ENCODE measurements around the gene ABR.
"Not testable (repeated sequence)": the region's sequence is repeated elsewhere in the genome, so short reads cannot be mapped to it uniquely, and the experiment has no call there.

Gene ABR

DNA sequence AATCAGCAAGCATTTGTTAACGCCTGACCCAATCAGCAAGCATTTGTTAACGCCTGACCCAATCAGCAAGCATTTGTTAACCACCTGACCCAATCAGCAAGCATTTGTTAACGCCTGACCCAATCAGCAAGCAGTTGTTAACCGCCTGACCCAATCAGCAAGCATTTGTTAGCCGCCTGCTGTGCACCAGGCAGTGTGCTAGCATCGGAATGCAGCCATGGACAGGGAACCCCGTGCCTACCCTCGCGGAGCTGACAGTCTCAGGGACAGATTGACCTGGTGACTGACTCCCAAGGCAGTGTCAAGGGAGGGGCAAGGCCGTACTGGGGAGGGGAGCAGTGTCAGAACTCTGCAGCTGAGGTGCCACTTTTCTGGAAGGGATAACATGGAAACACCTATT is 66.9 kb downstream of the ABR start:
- no peak for DNase-seq

DNA sequence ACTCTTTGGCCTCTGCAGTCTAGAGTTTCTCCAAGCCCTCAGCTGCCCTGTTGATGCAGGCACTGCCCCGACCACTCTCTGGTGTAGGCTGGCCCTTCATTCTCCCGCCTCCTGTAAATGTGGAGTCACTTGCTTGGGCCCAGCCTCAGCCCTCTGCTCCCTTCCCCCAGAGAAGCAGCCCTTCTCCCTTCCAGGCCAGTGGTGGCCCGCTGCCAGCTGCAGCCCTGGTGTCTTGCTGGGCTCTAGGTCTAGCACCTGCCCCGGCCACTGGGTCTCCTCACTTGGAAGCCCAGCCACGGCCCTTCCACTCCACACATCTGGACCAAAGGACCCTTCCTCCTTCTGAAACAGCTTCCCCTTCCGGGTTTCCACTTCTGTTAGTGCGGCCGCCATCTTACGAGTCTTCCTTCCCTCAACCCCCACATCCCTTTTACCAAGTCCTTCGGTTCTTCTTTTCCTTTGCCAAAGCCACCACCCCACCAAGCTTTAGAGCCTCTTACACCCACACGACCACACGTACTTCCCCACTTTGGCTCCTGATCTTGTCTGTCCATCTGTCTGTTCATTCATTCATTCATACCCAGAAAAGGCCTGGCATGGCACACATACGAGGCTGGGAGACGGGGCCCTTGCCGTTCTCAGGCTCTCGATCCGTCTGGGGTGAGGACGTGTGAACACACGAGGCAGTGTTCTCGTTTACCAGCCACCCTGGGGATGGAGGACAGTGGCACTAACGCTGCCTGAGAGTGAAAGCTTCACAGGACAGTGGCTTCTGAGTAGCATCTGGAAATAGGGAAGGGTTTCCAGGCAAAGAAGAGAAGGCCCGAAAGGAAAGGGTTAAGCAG is 68.0 kb downstream of the ABR start:
- no peak for DNase-seq

DNA sequence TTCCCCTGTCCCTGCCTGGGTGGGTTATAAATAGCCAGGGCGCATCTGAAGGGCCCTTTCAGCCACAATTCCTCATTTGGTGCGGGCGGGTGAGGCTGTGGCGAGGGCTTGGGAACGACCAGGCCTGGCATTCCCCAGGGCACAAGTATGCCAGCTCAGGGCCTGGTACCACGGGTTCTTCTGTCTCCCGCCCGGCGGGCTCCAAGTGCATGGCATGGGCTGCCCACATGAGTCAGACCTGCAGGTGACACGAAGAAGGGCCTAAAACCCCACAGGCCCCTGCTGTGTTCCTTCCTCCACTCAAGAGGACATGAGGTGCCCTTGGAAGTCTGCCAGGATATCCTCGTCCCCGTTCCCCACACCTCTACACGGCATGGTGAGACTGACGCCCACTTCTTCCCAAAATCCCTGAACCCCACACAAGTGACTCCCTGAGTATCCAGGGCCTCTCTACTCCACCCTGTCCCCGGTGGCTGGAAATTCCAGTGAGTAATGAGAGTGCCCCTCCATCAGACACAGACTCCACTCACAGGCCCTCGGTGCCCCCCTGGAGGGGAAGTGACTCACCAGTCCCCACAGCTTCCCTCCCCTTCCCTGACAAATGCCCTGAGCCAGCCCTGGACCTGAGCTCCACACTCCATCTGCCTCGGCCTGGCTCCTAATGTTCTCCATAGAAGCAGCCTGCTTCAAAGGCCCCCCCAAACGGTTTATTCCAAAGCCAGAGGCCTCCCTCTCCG is 68.8 kb downstream of the ABR start:
- DNase-seq, result no peak

DNA sequence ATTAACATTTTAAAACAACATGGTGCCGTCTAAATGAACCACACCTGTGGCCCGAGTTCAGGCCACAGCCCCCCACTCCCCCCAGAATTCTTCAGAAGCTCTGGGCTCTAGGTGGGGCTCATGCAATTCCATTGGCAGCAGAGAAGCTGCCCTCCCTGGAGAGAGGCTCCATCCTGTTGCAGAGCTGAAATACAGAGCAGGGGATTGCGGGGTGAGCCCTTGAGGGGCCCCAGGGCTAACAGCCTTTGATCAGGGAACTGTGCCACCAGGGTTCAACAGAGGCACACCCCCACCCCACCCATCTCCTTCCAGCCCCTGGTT is 69.3 kb downstream of the ABR start:
- DNase-seq, result no peak

DNA sequence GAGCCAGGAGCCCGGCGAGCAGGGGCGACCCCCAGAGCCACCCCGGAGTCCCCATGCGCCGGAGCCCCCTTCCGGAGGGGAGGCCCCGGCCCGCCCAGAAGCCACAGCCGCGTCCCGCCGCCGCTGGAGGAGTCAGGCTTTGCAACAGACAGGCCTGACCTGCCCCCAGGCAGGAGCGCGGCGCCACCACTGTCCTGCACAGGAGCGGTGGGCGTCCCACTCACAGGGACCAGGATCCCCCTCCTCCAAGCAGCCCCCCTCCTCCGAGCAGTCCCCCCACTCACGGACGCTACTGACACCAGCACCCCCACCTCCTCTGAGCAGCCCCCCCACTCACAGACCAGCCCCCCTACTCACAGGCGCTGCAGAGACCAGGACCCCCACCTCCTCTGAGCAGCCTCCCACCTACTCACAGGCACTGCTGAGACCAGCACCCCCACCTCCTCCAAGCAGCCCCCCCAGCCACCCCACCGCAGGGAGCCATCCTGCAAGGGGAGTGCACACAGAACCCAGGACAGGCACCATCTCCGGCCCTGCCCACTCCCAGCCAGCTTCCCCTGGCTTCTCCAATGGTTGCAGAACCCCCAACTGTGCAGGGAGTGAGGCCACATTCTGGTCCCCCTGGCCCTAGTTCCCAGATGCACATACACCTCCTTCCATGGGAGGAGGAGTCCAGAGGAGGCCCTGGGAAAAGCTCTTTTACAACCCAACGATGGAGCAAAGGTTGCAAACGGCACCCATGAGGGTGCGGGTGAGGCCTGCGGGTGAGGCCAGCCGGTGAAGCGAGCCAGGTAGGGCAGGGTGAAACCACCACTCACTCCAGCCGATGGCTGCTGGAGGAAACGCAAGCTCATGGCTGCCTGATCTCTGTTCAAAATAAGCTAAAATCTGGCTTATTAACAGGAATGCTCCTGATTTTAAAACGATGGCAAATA is 69.9 kb downstream of the ABR start:
- DNase-seq, result no peak

DNA sequence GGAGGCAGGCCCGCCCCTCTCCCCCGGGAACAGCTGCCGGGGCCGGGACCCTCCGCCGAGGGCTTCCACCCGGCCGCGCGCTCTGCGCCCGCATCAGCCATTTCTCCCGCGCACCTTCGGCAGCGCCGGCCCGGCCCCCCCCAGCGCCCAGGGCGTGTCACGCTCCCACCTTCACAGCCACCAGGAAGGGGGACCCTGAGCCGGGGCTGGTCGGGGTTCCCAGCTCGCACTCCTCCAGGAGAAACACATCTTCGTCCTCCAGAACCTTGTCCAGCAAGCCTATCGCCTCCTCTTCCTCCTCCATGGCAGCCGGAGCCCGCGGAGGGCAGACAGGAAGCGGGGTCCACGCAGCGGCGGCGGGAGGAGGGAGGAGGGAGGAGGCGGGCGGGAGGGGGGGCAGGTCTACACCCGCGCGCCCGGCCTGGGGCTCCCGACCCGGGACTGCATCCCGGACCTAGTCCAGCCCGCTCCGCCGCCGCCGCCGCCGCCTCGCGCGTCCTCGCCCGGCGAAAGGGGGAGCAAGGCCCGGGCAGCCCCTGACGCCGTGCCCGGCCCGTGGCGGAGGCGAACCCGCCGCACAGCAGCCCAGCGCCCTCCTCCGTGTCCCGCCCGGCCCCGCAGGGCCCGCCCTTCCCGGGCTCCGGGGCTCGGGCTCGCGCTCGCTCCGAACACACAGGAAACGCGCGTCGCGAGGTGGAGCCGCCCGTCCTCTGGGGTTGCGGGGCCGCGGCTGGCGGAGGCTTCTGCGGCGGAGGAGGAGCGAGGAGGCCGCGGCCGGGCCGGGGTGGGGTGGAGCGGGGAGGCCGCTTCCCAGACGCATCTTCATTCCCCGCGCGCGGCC is 70.8 kb downstream of the ABR start:
- DNase-seq, result peak; percentile 36

DNA sequence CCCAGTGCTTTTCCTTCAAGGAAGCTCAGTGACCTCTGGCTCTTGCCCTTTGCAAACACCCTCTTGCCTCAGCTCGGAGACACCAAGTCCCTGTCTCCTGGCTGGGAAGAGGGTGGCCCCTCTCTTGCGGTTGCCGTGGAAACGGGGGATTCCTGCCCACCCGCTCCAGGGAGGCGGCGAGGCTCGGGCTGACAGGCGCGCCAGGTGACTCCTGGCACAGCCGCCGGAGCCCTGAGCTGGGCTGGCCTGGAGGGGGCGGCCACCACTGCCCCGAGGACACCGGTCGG is 71.4 kb downstream of the ABR start:
- DNase-seq, result no peak

DNA sequence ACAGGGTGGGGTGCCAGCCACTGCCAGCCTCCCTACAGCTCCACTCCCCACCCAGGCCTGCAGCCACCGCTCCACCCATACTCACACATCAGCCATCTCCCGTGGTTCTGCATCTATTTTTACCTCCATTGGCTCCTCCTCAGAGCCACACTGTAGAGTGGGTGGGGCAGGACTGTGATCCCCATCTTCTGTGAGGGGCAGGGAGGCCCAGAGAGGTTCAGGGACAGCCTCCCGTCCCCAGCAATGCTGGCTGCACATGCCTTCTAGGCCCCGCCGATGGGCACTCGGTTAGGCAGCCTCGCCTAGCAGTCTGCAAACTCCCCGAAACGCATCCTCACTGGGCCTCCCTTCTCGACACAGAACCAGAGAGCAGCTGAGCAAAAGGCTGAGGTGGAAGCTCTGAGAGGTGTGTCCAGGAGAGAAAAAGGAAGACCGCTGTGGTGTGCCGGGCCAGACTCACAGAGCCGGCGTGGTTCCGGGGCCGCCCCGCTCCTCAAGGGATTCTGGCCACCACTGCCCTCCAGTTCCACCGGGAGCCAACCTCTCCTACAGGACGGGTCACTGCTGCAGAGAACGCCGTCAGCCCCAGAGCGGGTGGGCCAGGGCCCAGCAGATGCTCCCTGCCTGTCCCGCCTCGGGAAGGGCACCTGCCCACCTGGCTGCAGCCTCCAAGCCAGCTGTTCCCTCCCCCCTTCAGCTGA is 71.9 kb downstream of the ABR start:
- DNase-seq, result no peak

DNA sequence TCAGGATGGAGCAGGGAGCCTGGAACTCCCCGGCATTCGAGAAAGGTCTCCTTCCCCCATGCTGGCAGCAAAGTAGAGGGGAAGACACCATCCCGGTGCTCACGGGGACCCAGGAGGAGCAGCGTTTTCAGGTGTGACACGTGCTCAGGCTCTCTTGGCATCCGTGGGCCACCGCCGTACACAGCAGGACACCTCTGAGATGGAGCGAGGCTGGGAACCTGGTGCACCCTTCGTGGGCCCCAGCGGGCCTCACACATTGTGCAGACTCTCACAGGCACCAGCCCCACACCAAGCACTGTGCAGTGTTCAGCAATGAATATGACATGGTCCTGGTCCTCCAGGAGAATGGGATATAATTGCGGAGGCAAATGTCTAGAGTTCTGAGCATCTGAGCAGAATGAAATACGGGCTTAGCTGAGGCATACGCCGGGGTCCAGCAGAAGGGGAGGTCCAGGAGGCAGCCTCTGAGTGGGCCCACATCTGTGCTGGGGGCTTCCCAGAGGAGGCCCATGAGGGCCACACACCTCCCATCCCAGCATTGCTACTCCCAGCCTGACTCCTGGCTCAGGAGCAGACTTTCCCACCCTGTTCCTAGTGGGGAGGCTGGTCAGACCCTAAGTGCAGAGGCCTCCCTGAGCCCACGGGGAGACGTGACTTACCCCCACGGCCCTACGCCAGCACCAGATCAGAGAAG is 72.6 kb downstream of the ABR start:
- DNase-seq, result no peak

DNA sequence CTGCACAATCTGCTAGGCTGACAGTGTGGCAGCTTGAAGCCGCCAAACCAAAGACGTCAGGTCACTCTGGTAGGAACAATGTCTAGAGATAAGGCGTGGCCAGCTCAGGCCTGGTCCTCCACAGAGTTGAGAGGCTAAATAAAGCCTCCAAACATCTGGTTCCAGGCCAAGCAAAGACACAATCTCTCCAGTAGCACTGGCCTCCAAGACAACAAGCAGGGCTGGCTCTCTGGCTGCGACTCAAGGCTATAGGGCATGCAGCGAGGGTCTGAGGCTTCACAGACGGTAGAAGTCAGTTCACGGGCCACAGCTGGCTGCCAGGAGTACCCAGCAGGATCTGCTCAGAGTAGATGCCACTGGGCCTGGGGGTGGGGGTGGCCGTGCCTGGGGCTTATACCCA is 75.6 kb downstream of the ABR start:
- DNase-seq, result no peak

DNA sequence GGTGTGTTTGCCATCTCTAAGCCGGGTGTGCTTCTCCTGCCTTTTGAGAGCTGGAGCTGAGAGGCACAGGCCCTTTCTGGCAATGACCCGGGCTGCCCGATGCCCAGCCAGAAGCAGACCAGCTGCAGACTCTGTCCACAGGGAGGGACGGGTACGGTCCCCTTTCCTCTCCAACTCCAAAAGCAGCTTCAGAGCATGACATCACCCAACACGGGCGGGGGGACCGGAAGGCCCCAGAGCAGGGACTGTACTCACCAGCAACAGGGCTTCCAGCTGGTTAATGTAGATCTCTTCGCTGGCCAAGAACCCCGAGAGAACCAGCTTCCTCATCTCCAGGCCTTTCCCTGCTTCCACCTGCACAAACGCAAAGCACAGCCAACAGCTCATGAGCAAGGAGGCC is 79.4 kb downstream of the ABR start:
- DNase-seq, result no peak

DNA sequence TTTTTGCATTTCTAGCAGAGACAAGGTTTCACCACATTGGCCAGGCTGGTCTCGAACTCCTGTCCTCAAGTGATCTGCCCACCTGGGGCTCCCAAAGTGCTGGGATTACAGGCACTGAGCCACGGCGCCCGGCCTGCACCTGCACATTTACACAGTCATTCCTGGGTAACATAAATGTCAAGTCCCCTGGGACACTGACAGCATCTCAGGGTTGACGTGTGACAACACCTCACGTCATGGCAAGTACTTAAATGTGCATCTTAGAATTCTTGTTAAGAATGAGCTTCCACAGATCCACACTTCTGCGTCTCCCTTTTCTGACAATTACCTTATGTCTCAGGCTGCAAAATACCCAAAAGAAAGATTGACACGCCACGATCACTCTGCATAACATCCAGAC is 80.5 kb downstream of the ABR start:
- DNase-seq, result no peak

DNA sequence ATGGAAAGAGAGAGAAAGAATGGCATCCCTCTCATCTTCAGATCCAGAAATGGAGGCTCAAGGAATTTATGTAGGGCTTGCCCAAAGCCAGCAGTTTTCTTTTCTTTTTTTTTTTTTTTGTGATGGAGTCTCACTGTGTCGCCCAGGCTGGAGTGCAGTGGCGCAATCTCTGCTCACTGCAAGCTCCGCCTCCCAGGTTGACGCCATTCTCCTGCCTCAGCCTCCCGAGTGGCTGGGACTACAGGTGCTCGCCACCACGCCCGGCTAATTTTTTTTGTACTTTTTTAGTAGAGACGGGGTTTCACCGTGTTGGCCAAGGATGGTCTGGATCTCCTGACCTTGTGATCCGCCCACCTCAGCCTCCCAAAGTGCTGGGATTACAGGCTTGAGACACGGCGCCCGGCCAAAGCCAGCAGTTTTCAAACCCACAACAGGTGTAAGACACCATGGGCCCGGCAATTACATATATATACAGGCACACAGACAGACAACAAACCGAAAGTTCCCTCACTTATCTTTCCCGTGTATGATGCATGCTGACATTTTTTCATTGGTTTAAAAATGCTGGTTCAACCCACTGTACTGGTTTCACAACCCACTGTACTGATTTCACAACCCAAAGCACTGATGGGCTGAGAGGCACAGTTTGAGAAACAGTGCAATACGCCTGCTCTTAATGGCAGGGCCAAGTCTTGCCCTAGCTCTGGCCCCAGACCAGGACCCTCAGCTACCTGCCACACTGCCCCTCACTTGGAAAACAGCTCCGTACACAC is 81.6 kb downstream of the ABR start:
- not testable (repeated sequence) for DNase-seq

DNA sequence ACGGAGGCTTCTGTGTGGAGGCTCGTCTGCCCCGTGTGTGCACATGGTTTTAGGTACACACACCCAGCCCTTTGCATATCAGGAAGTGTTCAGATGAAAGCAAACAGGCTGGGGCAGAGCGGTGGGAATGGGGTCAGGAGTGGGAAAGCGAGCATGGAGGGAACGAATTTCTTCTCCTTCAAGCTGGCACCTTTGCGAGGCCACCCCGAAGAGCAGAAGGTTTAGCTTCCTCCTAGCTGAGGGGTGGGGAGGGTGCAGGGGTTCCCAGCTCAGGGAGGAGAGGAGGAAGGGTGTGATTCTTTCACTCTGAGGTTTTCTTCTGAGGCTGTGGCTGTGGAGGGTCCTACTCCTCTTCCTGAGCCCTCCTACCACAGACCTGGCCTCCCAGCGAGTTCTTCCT is 83.6 kb downstream of the ABR start:
- DNase-seq, result no peak

DNA sequence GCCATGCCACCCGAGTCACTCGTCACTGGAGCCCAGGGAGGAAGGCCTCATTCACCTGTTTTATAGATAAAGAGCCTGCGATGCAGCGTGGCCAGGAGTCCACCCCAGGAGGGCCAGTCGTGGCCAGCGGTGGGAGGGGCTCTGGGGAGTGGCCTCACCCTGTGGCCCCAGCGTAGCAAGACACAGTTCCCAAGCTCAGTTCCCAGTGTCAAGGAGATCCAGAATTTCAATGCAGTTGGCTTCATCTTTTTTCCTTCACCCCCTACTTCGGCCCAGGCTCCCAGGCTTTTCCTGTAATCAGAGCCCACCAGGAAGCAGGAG is 84.0 kb downstream of the ABR start:
- no peak for DNase-seq

DNA sequence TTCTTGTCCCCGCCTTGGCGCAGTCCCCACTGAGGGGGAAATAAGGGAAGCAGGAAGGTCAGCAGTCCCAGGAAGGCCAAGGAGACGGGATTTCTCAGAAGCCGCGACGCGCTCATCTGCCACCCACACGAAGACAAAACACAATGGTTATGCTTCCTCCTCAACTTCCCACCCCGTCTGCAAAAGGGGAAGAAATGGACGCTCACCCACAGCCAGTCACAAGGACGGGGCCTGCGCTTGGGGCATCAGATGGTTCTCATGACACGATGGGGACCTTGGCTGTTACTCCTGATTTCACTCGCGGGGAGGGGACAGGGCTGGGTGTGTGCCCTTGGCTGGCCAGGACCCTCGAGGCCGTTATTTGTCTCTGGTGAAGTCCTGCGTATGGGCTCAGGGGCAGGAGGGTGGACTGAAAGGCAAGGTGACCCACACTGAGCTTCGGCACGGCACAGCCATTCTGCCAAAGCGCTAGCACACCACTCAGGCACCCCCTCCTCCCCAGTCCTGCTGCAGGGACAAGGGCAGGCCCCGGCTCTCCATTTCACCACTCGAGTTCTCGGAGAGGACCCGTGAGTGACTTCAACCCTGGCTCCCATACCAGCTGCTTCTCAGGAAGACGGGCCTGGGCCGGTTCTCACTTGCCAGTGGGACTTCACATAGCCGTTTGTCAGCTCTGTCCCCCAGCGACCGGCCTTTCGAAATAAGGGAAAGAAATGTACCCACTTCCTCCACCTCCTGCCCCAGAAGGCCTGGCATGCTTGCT is 84.5 kb downstream of the ABR start:
- no peak for DNase-seq

DNA sequence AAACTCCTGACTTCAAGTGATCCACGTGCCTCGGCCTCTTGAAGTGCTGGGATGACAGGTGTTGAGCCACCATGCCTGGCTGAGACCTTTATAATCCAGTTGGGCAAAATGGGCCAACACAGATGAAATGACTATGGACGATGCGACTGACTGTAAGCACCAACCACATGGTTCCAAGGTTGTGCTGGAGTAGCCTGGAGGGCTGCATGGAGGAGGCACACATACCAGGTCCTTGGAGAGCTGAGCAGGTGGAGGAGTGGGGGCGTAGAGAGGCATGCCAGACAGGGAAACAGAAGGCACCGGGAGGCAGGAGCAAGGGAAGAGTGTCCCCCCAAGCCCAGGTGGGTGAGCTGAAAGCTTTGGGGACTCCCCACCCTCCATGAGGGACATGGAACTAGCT is 85.2 kb downstream of the ABR start:
- no peak for DNase-seq

DNA sequence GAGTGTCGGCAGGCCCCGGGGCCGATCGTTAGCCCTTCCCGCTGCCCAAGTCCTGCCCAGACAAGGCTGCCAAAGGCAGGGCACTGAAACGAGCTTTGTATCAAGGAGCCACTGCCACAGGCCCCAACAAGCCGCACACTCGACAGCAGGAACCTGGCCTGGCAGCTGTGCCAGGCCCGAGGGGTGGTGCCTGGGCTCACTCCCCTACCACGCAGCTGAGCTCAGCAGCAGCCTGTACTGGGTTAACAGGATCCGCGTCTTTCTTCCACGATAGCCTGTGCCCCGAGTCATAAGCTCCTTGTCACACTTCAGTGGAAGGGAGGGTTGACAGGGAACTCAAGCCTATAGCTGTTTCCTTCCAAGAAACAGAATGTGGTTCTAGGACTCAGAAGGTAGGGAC is 87.9 kb downstream of the ABR start:
- no peak for DNase-seq

DNA sequence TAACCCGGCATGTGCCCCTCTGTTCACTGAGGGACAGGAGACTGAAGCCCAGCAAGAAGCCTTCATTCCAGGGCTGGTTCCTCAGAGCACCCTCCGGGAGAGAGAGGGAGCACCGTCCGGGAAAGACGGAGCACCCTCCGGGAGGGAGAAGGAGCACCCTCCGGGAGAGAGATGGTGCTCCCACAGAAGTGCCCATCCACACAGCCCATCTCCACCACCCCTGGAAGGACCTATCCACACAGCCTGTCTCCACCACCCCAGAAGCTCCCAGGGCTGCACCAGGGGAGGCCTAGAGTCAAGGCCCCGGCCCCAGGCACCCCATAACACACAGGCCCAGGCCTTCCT is 88.6 kb downstream of the ABR start:
- DNase-seq, result no peak

DNA sequence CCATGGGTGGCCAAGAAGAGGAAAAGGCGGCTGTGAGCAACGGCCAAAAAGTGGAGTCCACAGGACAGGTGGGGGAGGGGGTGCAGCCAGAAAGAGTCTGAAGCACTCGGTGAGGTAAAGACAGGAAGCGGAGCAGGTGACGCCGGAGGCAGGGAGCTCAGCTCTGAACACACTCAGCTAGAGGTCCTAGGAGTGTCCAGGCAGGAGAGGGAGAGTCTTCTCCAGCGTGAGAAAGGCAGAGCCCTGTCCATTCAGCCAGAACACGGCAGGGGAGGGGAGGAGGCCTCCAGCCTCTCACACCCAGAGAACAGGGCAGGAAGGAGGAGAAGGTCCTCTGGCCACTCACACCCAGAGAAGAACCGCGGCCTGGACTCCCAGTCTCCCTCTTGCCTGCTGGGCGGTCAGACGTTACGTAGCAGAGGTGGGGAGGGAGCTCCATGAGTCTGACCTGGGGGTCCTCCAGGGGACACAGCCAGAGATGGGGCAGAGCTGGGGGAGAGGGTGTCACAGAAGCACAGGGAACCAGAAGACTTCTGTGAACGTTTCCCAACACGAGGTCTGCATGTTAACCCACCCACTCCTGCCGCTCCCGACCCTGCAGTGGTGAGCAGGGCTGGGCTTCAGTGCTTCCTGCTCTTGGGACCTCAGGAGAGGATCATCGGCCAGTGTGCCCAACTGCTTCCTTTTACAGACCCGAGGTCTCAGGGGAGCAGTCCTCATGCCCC is 89.2 kb downstream of the ABR start:
- no peak for DNase-seq

Data from activated T-cell treated with anti-CD3 and anti-CD28 coated beads for 4 hours (primary cell).